NCI-H460 (cell line): ENCODE data around the gene RIMS3. TPM values are rescaled to one million over a fixed set of nuclear protein-coding genes. Genes with fewer than 3 reads are reported as not detected.
A peak's percentile ranks its signal among the peaks of the same experiment; 100 is the strongest.
"Not testable (repeated sequence)": the region's sequence is repeated elsewhere in the genome, so short reads cannot be mapped to it uniquely, and the experiment has no call there.

ENCODE experiments used
- DNase-seq: peaks from one replicate; pipeline ENCODE4 v3.0.0-alpha.2; 2016; ENCODE audit warnings: low read depth; ENCODE audit errors: extremely low read depth
- total RNA-seq: library from RNA; depleted of rRNA; stranded (reverse); fragments of >200 nt; shearing (Covaris generic); gene quantifications from 2 replicates; pipeline ENCODE4 v1.2.3, GENCODE V29; 2014; rRNA removed

Gene RIMS3
- total RNA-seq, 1 experiment from 2014 or later: 0.50 TPM

GRCh38 chr1:40606194-40606593 lies 59.3 kb downstream of the RIMS3 start:
- no peak for DNase-seq

- no peak for DNase-seq
These were observed 65.6 kb downstream of the RIMS3 start for GRCh38 chr1:40599926-40600325.

- no peak for DNase-seq
These were observed 69.9 kb downstream of the RIMS3 start for GRCh38 chr1:40595623-40596022.

- no peak for DNase-seq
These were observed 71.3 kb downstream of the RIMS3 start for GRCh38 chr1:40594187-40594531.

- no peak for DNase-seq
These were observed 71.9 kb downstream of the RIMS3 start for GRCh38 chr1:40593449-40594186.

GRCh38 chr1:40592107-40592803 lies 73.2 kb downstream of the RIMS3 start:
- peak; percentile 13 for DNase-seq

- no peak for DNase-seq
These were observed 76.9 kb downstream of the RIMS3 start for GRCh38 chr1:40588586-40588985.

- DNase-seq: no peak
These were observed 81.5 kb downstream of the RIMS3 start for GRCh38 chr1:40583980-40584379.

GRCh38 chr1:40582116-40582515 lies 83.4 kb downstream of the RIMS3 start:
- DNase-seq: no peak

GRCh38 chr1:40575336-40575735 lies 90.1 kb downstream of the RIMS3 start:
- no peak for DNase-seq

GRCh38 chr1:40574805-40575204 lies 90.7 kb downstream of the RIMS3 start:
- DNase-seq: not testable (repeated sequence)

Other genes with a start within 250 kb of the RIMS3 start
- 8.9 and 12.2 TPM in 2 replicates for gene ZFP69B, start 215.2 kb downstream of the RIMS3 start, total RNA-seq
- 5.1 and 6.0 TPM in 2 replicates for gene ZFP69, start 188.4 kb downstream of the RIMS3 start, total RNA-seq
- gene EXO5, start 156.9 kb downstream of the RIMS3 start, total RNA-seq: 3.3 and 3.9 TPM in 2 replicates
- gene ZNF684, start 134.0 kb downstream of the RIMS3 start, total RNA-seq: 3.4 and 4.9 TPM in 2 replicates
- 21.5 and 25.4 TPM in 2 replicates for gene NFYC, start 26.0 kb upstream of the RIMS3 start, total RNA-seq
- gene KCNQ4, start 118.1 kb upstream of the RIMS3 start, total RNA-seq: 0.74 and 0.84 TPM in 2 replicates
- gene CITED4, start 196.7 kb upstream of the RIMS3 start, total RNA-seq: 71.1 and 106 TPM in 2 replicates